SK-N-SH (cell line): ENCODE measurements around the gene PERM1. TPM values are rescaled to one million over a fixed set of nuclear protein-coding genes. Genes with fewer than 3 reads are reported as not detected.
A peak's percentile ranks its signal among the peaks of the same experiment; 100 is the strongest.
"Not testable (repeated sequence)": the region's sequence is repeated elsewhere in the genome, so short reads cannot be mapped to it uniquely, and the experiment has no call there.

ENCODE experiments used
- CTCF ChIA-PET: fragments of 300-600, 350-600 bp; formaldehyde crosslinking; extraction: SDS; loops from one replicate; lab custom pipeline; 2021; lab: Yijun Ruan, JAX
- POLR2A ChIA-PET: fragments of 350-600 bp; sonication (Branson Sonifier 250); formaldehyde crosslinking; extraction: SDS; loops from one replicate; lab custom pipeline; 2020; ENCODE audit warnings: antibody characterized with exemption, inconsistent platforms; lab: Yijun Ruan, JAX
- DNase-seq: peaks from one replicate; pipeline ENCODE4 v3.0.0; 2012
- H2AFZ ChIP-seq: fragments of 200-600 bp; sonication (generic); 2 replicates; pipeline ENCODE4 v1.8.1; 2016; ENCODE audit warnings: antibody characterized with exemption, mild to moderate bottlenecking, low read depth
- H3F3A ChIP-seq: fragments of 200-600 bp; sonication (generic); replicated peaks from 2 replicates; pipeline ENCODE3; 2016; ENCODE audit warnings: antibody characterized with exemption, mild to moderate bottlenecking; ENCODE audit not compliant: insufficient read depth
- H3K27ac ChIP-seq, 2 experiments: fragments of 200-500 bp in 1 of 2; fragments of 200-600 bp in 1 of 2; sonication (Bioruptor generic) in 1 of 2; sonication (generic), shearing (Covaris generic) in 1 of 2; 2 replicates each; pipeline versions ENCODE4 v1.5.1 to v1.6.1; 2014 to 2016; ENCODE audit warnings: low read depth in 2 of 2, inconsistent platforms in 1 of 2, low read length in 1 of 2, mild to moderate bottlenecking in 1 of 2, mixed read lengths in 1 of 2
- H3K27me3 ChIP-seq: fragments of 200-600 bp; sonication (generic), shearing (Covaris generic); 2 replicates; pipeline ENCODE4 v1.6.1; 2016; ENCODE audit warnings: mixed run types; ENCODE audit not compliant: insufficient read depth
- H3K36me3 ChIP-seq, 2 experiments: fragments of 200-500 bp in 1 of 2; fragments of 200-600 bp in 1 of 2; sonication (Bioruptor generic) in 1 of 2; sonication (generic) in 1 of 2; replicated peaks in 1 of 2; 2 replicates each; pipeline versions ENCODE3 to v1.5.1; 2014 to 2016; ENCODE audit warnings: low read length in 1 of 2, mild to moderate bottlenecking in 1 of 2; ENCODE audit not compliant: insufficient read depth in 2 of 2, control insufficient read depth in 1 of 2
- H3K4me1 ChIP-seq, 2 experiments: fragments of 200-500 bp in 1 of 2; fragments of 200-600 bp in 1 of 2; sonication (Bioruptor generic) in 1 of 2; sonication (generic), shearing (Covaris generic) in 1 of 2; 2 replicates each; pipeline versions ENCODE4 v1.5.1 to v1.6.1; 2014 to 2016; ENCODE audit warnings: low read depth in 1 of 2, low read length in 1 of 2, mixed run types in 1 of 2; ENCODE audit not compliant: insufficient read depth in 2 of 2, control insufficient read depth in 1 of 2
- H3K4me2 ChIP-seq: fragments of 200-600 bp; sonication (generic), shearing (Covaris generic); 2 replicates; pipeline ENCODE4 v1.6.1; 2017; ENCODE audit warnings: mixed run types
- H3K4me3 ChIP-seq, 2 experiments: fragments of 200-500 bp in 1 of 2; fragments of 200-600 bp in 1 of 2; sonication (Bioruptor generic) in 1 of 2; sonication (generic), shearing (Covaris generic) in 1 of 2; 2 replicates each; pipeline versions ENCODE4 v1.5.1 to v1.8.1; 2014 to 2016; ENCODE audit warnings: low read depth in 2 of 2, inconsistent platforms in 1 of 2, low read length in 1 of 2, mild to moderate bottlenecking in 1 of 2, mixed read lengths in 1 of 2, moderate library complexity in 1 of 2
- H3K79me2 ChIP-seq: fragments of 200-600 bp; sonication (generic); 2 replicates; pipeline ENCODE4 v1.8.1; 2017; ENCODE audit warnings: mild to moderate bottlenecking; ENCODE audit not compliant: insufficient read depth
- H3K9ac ChIP-seq: fragments of 200-600 bp; sonication (generic); 2 replicates; pipeline ENCODE4 v1.6.1; 2017; ENCODE audit warnings: mixed run types
- H3K9me2 ChIP-seq: fragments of 200-600 bp; sonication (generic); 2 replicates; pipeline ENCODE4 v1.6.1; 2017; ENCODE audit warnings: mixed run types
- H3K9me3 ChIP-seq: fragments of 200-600 bp; sonication (generic); 2 replicates; pipeline ENCODE4 v1.6.1; 2017; ENCODE audit warnings: mixed run types, mild to moderate bottlenecking, moderate library complexity
- H4K20me1 ChIP-seq: fragments of 200-600 bp; sonication (generic); 2 replicates; pipeline ENCODE4 v1.6.1; 2017; ENCODE audit warnings: mild to moderate bottlenecking, mixed run types; ENCODE audit not compliant: insufficient read depth
- CTCF ChIP-seq: fragments of 200-600 bp; sonication (generic); IDR thresholded peaks from 2 replicates; pipeline ENCODE4 v1.6.1; 2017; ENCODE audit warnings: antibody characterized with exemption, mild to moderate bottlenecking, moderate library complexity
- RAD21 ChIP-seq: IDR thresholded peaks from 2 replicates; pipeline ENCODE4 v1.6.1; 2012; ENCODE audit warnings: mild to moderate bottlenecking, low read length
- ZBTB33 ChIP-seq: IDR thresholded peaks from 2 replicates; pipeline ENCODE4 v1.4.0; 2012; ENCODE audit warnings: low read depth, borderline replicate concordance
- WGBS: methylation state at CpG from one replicate; pipeline ENCODE4 v1.1.6; 2017; ENCODE audit warnings: low lambda C conversion rate; 5-methylcytosine and 5-hydroxymethylcytosine counted together
- polyA plus RNA-seq, 3 experiments: library from polyadenylated mRNA; depleted of rRNA; stranded (reverse); fragments of >200 nt; gene quantifications; 2 replicates each; pipeline ENCODE4 v1.2.3, GENCODE V29; 2012

PERM1 gene
- polyA plus RNA-seq, 1 of the 3 experiments (the other 2 are of a cell fraction), result 0.25 TPM

GRCh38 chr1:1017397-1018320 lies 35.8 kb upstream of the PERM1 start:
- peaks cover 0 to 17% of the 10 kb centered on the region in 2 experiments; a peak in 1 of 4 replicates for H3K4me1 ChIP-seq
- not testable (repeated sequence) for H3K9ac ChIP-seq, H3K79me2 ChIP-seq, H2AFZ ChIP-seq, H3K4me2 ChIP-seq, H3K9me3 ChIP-seq, H3K27ac ChIP-seq, H3K36me3 ChIP-seq, H3K9me2 ChIP-seq, H3K27me3 ChIP-seq, H3K4me3 ChIP-seq, DNase-seq, H4K20me1 ChIP-seq, H3F3A ChIP-seq
- ChIA-PET CTCF (interaction anchor here (1.2 to 6.1 kb wide), 5 partner anchors 12 to 31 kb away, joined by 3 to 38 read pairs (median 10); no protein-coding TSS in a partner anchor), POLR2A (interaction anchor here (0.9 kb wide), 1 partner anchor 13 kb away, joined by 3 read pairs; no protein-coding TSS in a partner anchor)
- 84% methylated on average over 11 of the region's 17 CpGs for WGBS

DNA sequence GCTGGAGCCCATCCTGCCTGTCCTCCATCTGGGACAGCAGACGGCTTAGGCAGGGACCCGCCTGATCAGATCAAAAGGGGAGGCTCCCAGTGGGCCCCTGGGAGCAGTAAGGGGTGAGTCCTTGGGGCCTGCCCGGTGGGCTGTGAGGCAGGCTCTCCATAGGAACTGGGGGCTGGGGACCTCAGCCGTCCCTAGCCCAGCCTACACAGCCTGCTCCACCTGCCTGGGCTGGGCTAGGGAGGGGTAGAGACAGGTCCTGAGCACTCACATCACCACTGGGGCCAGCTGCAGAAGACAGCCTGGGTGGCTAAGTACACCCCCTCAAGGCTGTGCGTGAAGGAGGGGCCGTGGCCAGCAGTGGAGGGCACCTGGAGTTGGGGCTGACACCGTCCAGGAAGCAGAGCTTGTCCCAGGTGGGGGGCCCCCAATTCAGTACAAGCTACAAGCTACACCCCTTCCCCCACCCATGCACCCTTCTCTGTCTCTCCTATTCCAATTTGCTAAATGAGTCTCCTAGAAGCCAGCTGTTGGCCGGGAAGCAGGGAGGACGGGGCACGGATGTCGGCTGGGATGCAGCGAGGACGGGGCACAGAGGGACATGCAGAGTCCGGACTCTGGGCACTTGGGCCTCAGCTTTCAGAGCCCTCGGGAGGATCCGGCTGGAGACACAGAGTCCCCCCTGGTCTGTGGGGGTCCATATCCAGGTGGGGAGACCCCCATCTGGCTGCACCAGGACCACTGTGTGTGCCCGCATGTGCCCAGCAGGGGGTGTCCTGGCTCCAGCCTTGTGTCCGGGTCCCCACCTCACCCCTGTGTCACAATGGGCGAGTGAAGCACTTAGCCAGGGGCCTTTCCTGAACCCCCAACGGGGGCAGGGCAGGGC lies 33.1 kb upstream of the PERM1 start:
- peak; percentile 65 for DNase-seq
- H3K27me3 ChIP-seq, result no peaks in the 10 kb centered on the region
- no peaks in the 10 kb centered on the region for H3F3A ChIP-seq
- H3K36me3 ChIP-seq, result no peaks in the 10 kb centered on the region
- H3K4me3 ChIP-seq, result no peak overlapping the region
- no peak overlapping the region for H3K27ac ChIP-seq
- no peaks in the 10 kb centered on the region for H3K79me2 ChIP-seq
- WGBS, result 90% methylated on average over 15 of the region's 20 CpGs
- peak; percentile 44 for TF ChIP-seq CTCF
- no peak for TF ChIP-seq ZBTB33
- peak; percentile 42 for TF ChIP-seq RAD21
- TF ChIP-seq, all 33 proteins: peak for 2
- no peaks in the 10 kb centered on the region for H3K9me2 ChIP-seq
- H3K4me1 ChIP-seq, result peaks cover 0 to 7% of the 10 kb centered on the region in 2 experiments; a peak in 1 of 4 replicates
- ChIA-PET POLR2A (interaction anchor here (1.0 kb wide), 1 partner anchor 10 kb away, joined by 3 read pairs; no protein-coding TSS in a partner anchor), CTCF (interaction anchor here (0.9 to 6.1 kb wide), 11 partner anchors 10 to 65 kb away, joined by 3 to 38 read pairs (median 6); no protein-coding TSS in a partner anchor)
- no peak overlapping the region for H3K4me2 ChIP-seq
- H2AFZ ChIP-seq, result no peak overlapping the region
- no peak overlapping the region for H3K9ac ChIP-seq
- no peaks in the 10 kb centered on the region for H3K9me3 ChIP-seq
- H4K20me1 ChIP-seq, result no peaks in the 10 kb centered on the region
